ENCODE measurements around the gene ARPC1A.

Gene ARPC1A

GRCh38 chr7:99368750-99369389 lies 43.2 kb downstream of the ARPC1A start:
- Histone ChIP-seq H4K8ac (ENCODE audit: low read length) (no peak overlapping the region), H2AFZ (ENCODE audit: low read depth, low read length) (no peak overlapping the region)

GRCh38 chr7:99369767-99370391 lies 44.2 kb downstream of the ARPC1A start:
- Histone ChIP-seq H2BK120ac (ENCODE audit: low read depth, low read length) (no peak overlapping the region), H2AFZ (ENCODE audit: low read depth, low read length) (no peak overlapping the region), H3K23ac (ENCODE audit: low read length in 2 of 2) (no peak overlapping the region), H3K27ac (ENCODE audit: low read length, poor library complexity, severe bottlenecking) (no peak overlapping the region), H4K91ac (ENCODE audit: low read length) (no peak overlapping the region), H3K18ac (ENCODE audit: low read depth in 1 of 2, low read length in 2 of 2) (no peak overlapping the region), H3K14ac (ENCODE audit: low read length in 2 of 2) (no peak overlapping the region), H3K79me1 (replicated peaks; ENCODE audit: low read length, poor library complexity, severe bottlenecking) (peaks cover 19% of the 10 kb centered on the region), H3K4me3 (ENCODE audit: insufficient read depth in 1 of 2, low read depth in 1 of 2, low read length in 2 of 2) (no peak overlapping the region), H3K9ac (ENCODE audit: low read length) (peak overlapping the region; percentile 53), H2AK5ac (ENCODE audit: low read length, severe bottlenecking) (no peak overlapping the region), H3K4ac (ENCODE audit: low read depth in 1 of 2, low read length in 2 of 2) (no peak overlapping the region), H3K9me3 (ENCODE audit: control insufficient read depth, low read length) (no peaks in the 10 kb centered on the region), H3K4me2 (ENCODE audit: low read length, poor library complexity, severe bottlenecking) (no peak overlapping the region), H2BK15ac (ENCODE audit: low read depth, poor library complexity, severe bottlenecking) (no peak overlapping the region), H2BK12ac (ENCODE audit: low read length in 2 of 2) (no peak overlapping the region), H3K27me3 (ENCODE audit: control insufficient read depth in 1 of 2, insufficient read depth in 1 of 2, low read length in 2 of 2) (no peaks in the 10 kb centered on the region), H3K36me3 (ENCODE audit: control insufficient read depth in 1 of 2, insufficient read depth in 2 of 2, low read depth in 1 of 2, low read length in 2 of 2) (peaks cover 28 to 39% of the 10 kb centered on the region in 2 experiments), H3K4me1 (ENCODE audit: control insufficient read depth, insufficient read depth, low read depth, low read length) (peaks cover 19% of the 10 kb centered on the region), H2BK5ac (ENCODE audit: low read depth, low read length, poor library complexity, severe bottlenecking) (no peak overlapping the region), H4K8ac (ENCODE audit: low read length) (no peak overlapping the region)
- 85% methylated on average over 8 of the region's 9 CpGs for WGBS
- DNase-seq = no peak

More at GRCh38 chr7:99368750-99369389, 43.2 kb downstream of the ARPC1A start:
- no peak overlapping the region for H3K9ac ChIP-seq (ENCODE audit: low read length)
- H3K4me2 ChIP-seq (ENCODE audit: low read length, poor library complexity, severe bottlenecking) = no peak overlapping the region
- no peak overlapping the region for H2BK5ac ChIP-seq (ENCODE audit: low read depth, low read length, poor library complexity, severe bottlenecking)
- no peak overlapping the region for H2BK120ac ChIP-seq (ENCODE audit: low read depth, low read length)
- no peak overlapping the region for H3K4me3 ChIP-seq (ENCODE audit: insufficient read depth in 1 of 2, low read depth in 1 of 2, low read length in 2 of 2)
- H3K18ac ChIP-seq (ENCODE audit: low read depth in 1 of 2, low read length in 2 of 2) = no peak overlapping the region
- DNase-seq = no peak
- 97% methylated on average over 12 of the region's 13 CpGs for WGBS
- H3K4me1 ChIP-seq (ENCODE audit: control insufficient read depth, insufficient read depth, low read depth, low read length) = peaks cover 15% of the 10 kb centered on the region
- peaks cover 36 to 43% of the 10 kb centered on the region in 2 experiments for H3K36me3 ChIP-seq (ENCODE audit: control insufficient read depth in 1 of 2, insufficient read depth in 2 of 2, low read depth in 1 of 2, low read length in 2 of 2)
- H3K9me3 ChIP-seq (ENCODE audit: control insufficient read depth, low read length) = no peaks in the 10 kb centered on the region
- no peak overlapping the region for H3K14ac ChIP-seq (ENCODE audit: low read length in 2 of 2)
- H3K4ac ChIP-seq (ENCODE audit: low read depth in 1 of 2, low read length in 2 of 2) = no peak overlapping the region
- H2BK12ac ChIP-seq (ENCODE audit: low read length in 2 of 2) = no peak overlapping the region
- H3K27me3 ChIP-seq (ENCODE audit: control insufficient read depth in 1 of 2, insufficient read depth in 1 of 2, low read length in 2 of 2) = no peaks in the 10 kb centered on the region
- H2BK15ac ChIP-seq (ENCODE audit: low read depth, poor library complexity, severe bottlenecking) = no peak overlapping the region
- peak overlapping the region; percentile 17 for H3K27ac ChIP-seq (ENCODE audit: low read length, poor library complexity, severe bottlenecking)
- no peak overlapping the region for H3K23ac ChIP-seq (ENCODE audit: low read length in 2 of 2)
- H3K79me1 ChIP-seq (replicated peaks; ENCODE audit: low read length, poor library complexity, severe bottlenecking) = peaks cover 18% of the 10 kb centered on the region
- no peak overlapping the region for H2AK5ac ChIP-seq (ENCODE audit: low read length, severe bottlenecking)
- no peak overlapping the region for H4K91ac ChIP-seq (ENCODE audit: low read length)

- no peak overlapping the region for H2BK5ac ChIP-seq (ENCODE audit: low read depth, low read length, poor library complexity, severe bottlenecking)
- no peak overlapping the region for H2AK5ac ChIP-seq (ENCODE audit: low read length, severe bottlenecking)
- no peak overlapping the region for H4K91ac ChIP-seq (ENCODE audit: low read length)
- DNase-seq = no peak
- H3K79me1 ChIP-seq (replicated peaks; ENCODE audit: low read length, poor library complexity, severe bottlenecking) = peaks cover 14% of the 10 kb centered on the region
- peak overlapping the region; percentile 23 for H3K27ac ChIP-seq (ENCODE audit: low read length, poor library complexity, severe bottlenecking)
- H2BK15ac ChIP-seq (ENCODE audit: low read depth, poor library complexity, severe bottlenecking) = no peak overlapping the region
- H3K4me3 ChIP-seq (ENCODE audit: insufficient read depth in 1 of 2, low read depth in 1 of 2, low read length in 2 of 2) = no peak overlapping the region
- 68% methylated on average over 10 of the region's 11 CpGs for WGBS
- H3K4ac ChIP-seq (ENCODE audit: low read depth in 1 of 2, low read length in 2 of 2) = no peak overlapping the region
- H2AFZ ChIP-seq (ENCODE audit: low read depth, low read length) = no peak overlapping the region
- H3K4me2 ChIP-seq (ENCODE audit: low read length, poor library complexity, severe bottlenecking) = no peak overlapping the region
- no peak overlapping the region for H3K23ac ChIP-seq (ENCODE audit: low read length in 2 of 2)
- no peak overlapping the region for H3K18ac ChIP-seq (ENCODE audit: low read depth in 1 of 2, low read length in 2 of 2)
- H3K14ac ChIP-seq (ENCODE audit: low read length in 2 of 2) = no peak overlapping the region
- H3K27me3 ChIP-seq (ENCODE audit: control insufficient read depth in 1 of 2, insufficient read depth in 1 of 2, low read length in 2 of 2) = no peaks in the 10 kb centered on the region
- no peak overlapping the region for H4K8ac ChIP-seq (ENCODE audit: low read length)
- no peaks in the 10 kb centered on the region for H3K9me3 ChIP-seq (ENCODE audit: control insufficient read depth, low read length)
- no peak overlapping the region for H3K9ac ChIP-seq (ENCODE audit: low read length)
- no peak overlapping the region for H2BK12ac ChIP-seq (ENCODE audit: low read length in 2 of 2)
- peaks cover 24% of the 10 kb centered on the region for H3K4me1 ChIP-seq (ENCODE audit: control insufficient read depth, insufficient read depth, low read depth, low read length)
- no peak overlapping the region for H2BK120ac ChIP-seq (ENCODE audit: low read depth, low read length)
- H3K36me3 ChIP-seq (ENCODE audit: control insufficient read depth in 1 of 2, insufficient read depth in 2 of 2, low read depth in 1 of 2, low read length in 2 of 2) = peaks cover 16 to 27% of the 10 kb centered on the region in 2 experiments
Observed at GRCh38 chr7:99371376-99371920, 45.8 kb downstream of the ARPC1A start.
